Cerebellar nuclear complex (tissue), 1 donor: ENCODE measurements around the gene KATNIP.

Experiments
- DNase-seq, 2 experiments: peaks; one replicate each; lab custom pipeline; 2025; lab: John Stamatoyannopoulos, UW

KATNIP gene

GRCh38 chr16:27585200-27585599 lies 35.3 kb downstream of the KATNIP start:
- no peak for DNase-seq

- no peak for DNase-seq
Measured at GRCh38 chr16:27586711-27587110, 36.8 kb downstream of the KATNIP start.

GRCh38 chr16:27588057-27588456 lies 38.1 kb downstream of the KATNIP start:
- DNase-seq: no peak

- DNase-seq: no peak
Measured at GRCh38 chr16:27591837-27592236, 41.9 kb downstream of the KATNIP start.

- DNase-seq: no peak
Measured at GRCh38 chr16:27595475-27595874, 45.5 kb downstream of the KATNIP start.

GRCh38 chr16:27595993-27596392 lies 46.0 kb downstream of the KATNIP start:
- no peak for DNase-seq

- no peak for DNase-seq
Measured at GRCh38 chr16:27596411-27596810, 46.5 kb downstream of the KATNIP start.

- DNase-seq: no peak
Measured at GRCh38 chr16:27597361-27597760, 47.4 kb downstream of the KATNIP start.

GRCh38 chr16:27598220-27598619 lies 48.3 kb downstream of the KATNIP start:
- no peak for DNase-seq

GRCh38 chr16:27598931-27599565 lies 49.1 kb downstream of the KATNIP start:
- DNase-seq: no peak

GRCh38 chr16:27599606-27600005 lies 49.7 kb downstream of the KATNIP start:
- DNase-seq: no peak
